HG03139 (cell line): Measurements from ENCODE around the gene HS3ST5.
"Not testable (repeated sequence)": the region's sequence is repeated elsewhere in the genome, so short reads cannot be mapped to it uniquely, and the experiment has no call there.

ENCODE experiments used
- ATAC-seq: cut with Tn5 transposase; IDR thresholded peaks from one replicate; pipeline ENCODE4 v1.9.1; 2021; ENCODE audit not compliant: unreplicated experiment

HS3ST5 gene

GRCh38 chr6:114061741-114062140, 281.1 kb downstream of the HS3ST5 start:
- ATAC-seq: no peak

- no peak for ATAC-seq
Observed at GRCh38 chr6:114061116-114061515, 281.7 kb downstream of the HS3ST5 start.

- no peak for ATAC-seq
Observed at GRCh38 chr6:114058435-114058834, 284.4 kb downstream of the HS3ST5 start.

- ATAC-seq: no peak
Observed at GRCh38 chr6:114055763-114056162, 287.1 kb downstream of the HS3ST5 start.

- no peak for ATAC-seq
Observed at GRCh38 chr6:114055349-114055748, 287.5 kb downstream of the HS3ST5 start.

- no peak for ATAC-seq
Observed at GRCh38 chr6:114053791-114054190, 289.0 kb downstream of the HS3ST5 start.

- ATAC-seq: no peak
Observed at GRCh38 chr6:114052141-114052540, 290.7 kb downstream of the HS3ST5 start.

- ATAC-seq: no peak
Observed at GRCh38 chr6:114051031-114051430, 291.8 kb downstream of the HS3ST5 start.

GRCh38 chr6:114049367-114049966, 293.4 kb downstream of the HS3ST5 start:
- ATAC-seq: no peak

- not testable (repeated sequence) for ATAC-seq
Observed at GRCh38 chr6:114044566-114044965, 298.3 kb downstream of the HS3ST5 start.

GRCh38 chr6:114042267-114043016, 300.4 kb downstream of the HS3ST5 start:
- no peak for ATAC-seq

GRCh38 chr6:114040871-114041270, 302.0 kb downstream of the HS3ST5 start:
- no peak for ATAC-seq

- no peak for ATAC-seq
Observed at GRCh38 chr6:114039841-114040240, 303.0 kb downstream of the HS3ST5 start.

GRCh38 chr6:114033606-114034005, 309.2 kb downstream of the HS3ST5 start:
- no peak for ATAC-seq

GRCh38 chr6:114032721-114033120, 310.1 kb downstream of the HS3ST5 start:
- no peak for ATAC-seq

- ATAC-seq: no peak
Observed at GRCh38 chr6:114030767-114031166, 312.1 kb downstream of the HS3ST5 start.

- ATAC-seq: no peak
Observed at GRCh38 chr6:114024746-114025145, 318.1 kb downstream of the HS3ST5 start.

- ATAC-seq: no peak
Observed at GRCh38 chr6:114020196-114020595, 322.6 kb downstream of the HS3ST5 start.

GRCh38 chr6:114017146-114017545, 325.7 kb downstream of the HS3ST5 start:
- not testable (repeated sequence) for ATAC-seq

GRCh38 chr6:114014106-114014505, 328.7 kb downstream of the HS3ST5 start:
- not testable (repeated sequence) for ATAC-seq

- not testable (repeated sequence) for ATAC-seq
Observed at GRCh38 chr6:114011486-114011885, 331.3 kb downstream of the HS3ST5 start.

- no peak for ATAC-seq
Observed at GRCh38 chr6:114010540-114010939, 332.3 kb downstream of the HS3ST5 start.

GRCh38 chr6:114009192-114009591, 333.6 kb downstream of the HS3ST5 start:
- ATAC-seq: no peak
